Measurements from ENCODE around the gene AMMECR1L.

GRCh38 chr2:127857265-127857808 is 28.4 kb downstream of the AMMECR1L start:
- TF ChIP-seq EZH2phosphoT487 (IDR thresholded peaks at IDR 0.05; ENCODE audit: borderline replicate concordance, low read depth, low read length) (no peak), CTCF (conservative IDR thresholded peaks at IDR 0.05; ENCODE audit: low read length) (no peak)
